Nephron progenitor cell (in vitro differentiated cells): Measurements from ENCODE around the gene MBNL3.

ENCODE experiments used
- DNase-seq: peaks from one replicate; pipeline ENCODE4 v3.0.0; 2021
- H3K27ac Mint-ChIP-seq: 2 replicates; pipeline ENCODE4 v1.8.0; 2021; ENCODE audit warnings: mild to moderate bottlenecking, moderate library complexity, mixed read lengths
- H3K27me3 Mint-ChIP-seq: 2 replicates; pipeline ENCODE4 v1.8.0; 2021; ENCODE audit warnings: mild to moderate bottlenecking, low read depth, mixed read lengths; ENCODE audit not compliant: poor library complexity
- H3K36me3 Mint-ChIP-seq: 2 replicates; pipeline ENCODE4 v1.8.0; 2021; ENCODE audit warnings: low read depth, mixed read lengths
- H3K4me1 Mint-ChIP-seq: 2 replicates; pipeline ENCODE4 v1.8.0; 2021; ENCODE audit warnings: mixed read lengths
- H3K4me3 Mint-ChIP-seq: 2 replicates; pipeline ENCODE4 v1.8.0; 2021; ENCODE audit warnings: mild to moderate bottlenecking, moderate library complexity, mixed read lengths
- H3K9me3 Mint-ChIP-seq: 2 replicates; pipeline ENCODE4 v1.8.0; 2021; ENCODE audit warnings: mild to moderate bottlenecking, moderate library complexity, mixed read lengths
- CTCF ChIP-seq: fragments of 200-600 bp; sonication (generic); IDR thresholded peaks from 2 replicates; pipeline ENCODE4 v1.5.0; 2021; ENCODE audit warnings: antibody characterized with exemption

Gene MBNL3

GRCh38 chrX:132367314-132367713 lies 121.5 kb downstream of the MBNL3 start:
- H3K36me3 Mint-ChIP-seq = peaks cover 5% of the 10 kb centered on the region
- peaks cover 2% of the 10 kb centered on the region for H3K27me3 Mint-ChIP-seq
- DNase-seq = no peak
- no peak overlapping the region for H3K4me3 Mint-ChIP-seq
- H3K9me3 Mint-ChIP-seq = peaks cover 4% of the 10 kb centered on the region
- TF ChIP-seq CTCF = no peak
- no peaks in the 10 kb centered on the region for H3K4me1 Mint-ChIP-seq
- no peak overlapping the region for H3K27ac Mint-ChIP-seq

- no peak for DNase-seq
- TF ChIP-seq CTCF = no peak
- peaks cover 4% of the 10 kb centered on the region for H3K9me3 Mint-ChIP-seq
- H3K4me1 Mint-ChIP-seq = no peaks in the 10 kb centered on the region
- H3K27ac Mint-ChIP-seq = no peak overlapping the region
- H3K27me3 Mint-ChIP-seq = peaks cover 4% of the 10 kb centered on the region
- peaks cover 5% of the 10 kb centered on the region for H3K36me3 Mint-ChIP-seq
- H3K4me3 Mint-ChIP-seq = no peak overlapping the region
Measured at GRCh38 chrX:132365490-132365889, 123.3 kb downstream of the MBNL3 start.

GRCh38 chrX:132364313-132364712 lies 124.5 kb downstream of the MBNL3 start:
- DNase-seq = no peak
- H3K27me3 Mint-ChIP-seq = peaks cover 4% of the 10 kb centered on the region
- H3K27ac Mint-ChIP-seq = no peak overlapping the region
- peaks cover 4% of the 10 kb centered on the region for H3K9me3 Mint-ChIP-seq
- peaks cover 5% of the 10 kb centered on the region for H3K36me3 Mint-ChIP-seq
- TF ChIP-seq CTCF = no peak
- H3K4me3 Mint-ChIP-seq = no peak overlapping the region
- H3K4me1 Mint-ChIP-seq = no peaks in the 10 kb centered on the region

- no peak for DNase-seq
- TF ChIP-seq CTCF = no peak
- H3K27ac Mint-ChIP-seq = no peak overlapping the region
Measured at GRCh38 chrX:132353430-132353829, 135.4 kb downstream of the MBNL3 start.

GRCh38 chrX:132336172-132336571 lies 152.7 kb downstream of the MBNL3 start:
- Mint-ChIP-seq H3K36me3 (no peaks in the 10 kb centered on the region), H3K27me3 (no peaks in the 10 kb centered on the region), H3K4me1 (no peaks in the 10 kb centered on the region), H3K9me3 (peaks cover 5% of the 10 kb centered on the region), H3K4me3 (no peak overlapping the region), H3K27ac (no peak overlapping the region)
- no peak for DNase-seq
- TF ChIP-seq CTCF = no peak

More at GRCh38 chrX:132353430-132353829, 135.4 kb downstream of the MBNL3 start:
- H3K36me3 Mint-ChIP-seq = no peaks in the 10 kb centered on the region
- peaks cover 3% of the 10 kb centered on the region for H3K27me3 Mint-ChIP-seq
- no peaks in the 10 kb centered on the region for H3K9me3 Mint-ChIP-seq
- H3K4me3 Mint-ChIP-seq = no peak overlapping the region
- H3K4me1 Mint-ChIP-seq = no peaks in the 10 kb centered on the region

- H3K4me3 Mint-ChIP-seq = no peak overlapping the region
- DNase-seq = no peak
- no peaks in the 10 kb centered on the region for H3K36me3 Mint-ChIP-seq
- H3K4me1 Mint-ChIP-seq = no peaks in the 10 kb centered on the region
- no peak overlapping the region for H3K27ac Mint-ChIP-seq
- no peaks in the 10 kb centered on the region for H3K27me3 Mint-ChIP-seq
- no peak for TF ChIP-seq CTCF
- no peaks in the 10 kb centered on the region for H3K9me3 Mint-ChIP-seq
Measured at GRCh38 chrX:132333351-132333750, 155.5 kb downstream of the MBNL3 start.
